Subcutaneous adipose tissue (tissue), 4 donors: ENCODE results near the gene AP5B1. TPM values are rescaled to one million over a fixed set of nuclear protein-coding genes. Genes with fewer than 3 reads are reported as not detected.

ENCODE experiments used
- total RNA-seq, 4 donors: library from RNA; depleted of rRNA; stranded (reverse); fragments of >200 nt; gene quantifications; one replicate each; pipeline ENCODE4 v1.1.0, GENCODE V29; 2016
- TF ChIP-seq, protein P1 (sequence below): fragments of 450-650 bp; IDR thresholded peaks from one replicate; pipeline ENCODE4 v1.5.1; 2016; ENCODE audit warnings: low read depth, mild to moderate bottlenecking, control low read depth, antibody characterized with exemption, moderate library complexity

The AP5B1 gene
- total RNA-seq, 4 donors from 2014 or later, result 7.0 to 30.0 (median 14.6) TPM

GRCh38 chr11:65739022-65739421, 41.8 kb downstream of the AP5B1 start:
- TF ChIP-seq, protein P1, sequence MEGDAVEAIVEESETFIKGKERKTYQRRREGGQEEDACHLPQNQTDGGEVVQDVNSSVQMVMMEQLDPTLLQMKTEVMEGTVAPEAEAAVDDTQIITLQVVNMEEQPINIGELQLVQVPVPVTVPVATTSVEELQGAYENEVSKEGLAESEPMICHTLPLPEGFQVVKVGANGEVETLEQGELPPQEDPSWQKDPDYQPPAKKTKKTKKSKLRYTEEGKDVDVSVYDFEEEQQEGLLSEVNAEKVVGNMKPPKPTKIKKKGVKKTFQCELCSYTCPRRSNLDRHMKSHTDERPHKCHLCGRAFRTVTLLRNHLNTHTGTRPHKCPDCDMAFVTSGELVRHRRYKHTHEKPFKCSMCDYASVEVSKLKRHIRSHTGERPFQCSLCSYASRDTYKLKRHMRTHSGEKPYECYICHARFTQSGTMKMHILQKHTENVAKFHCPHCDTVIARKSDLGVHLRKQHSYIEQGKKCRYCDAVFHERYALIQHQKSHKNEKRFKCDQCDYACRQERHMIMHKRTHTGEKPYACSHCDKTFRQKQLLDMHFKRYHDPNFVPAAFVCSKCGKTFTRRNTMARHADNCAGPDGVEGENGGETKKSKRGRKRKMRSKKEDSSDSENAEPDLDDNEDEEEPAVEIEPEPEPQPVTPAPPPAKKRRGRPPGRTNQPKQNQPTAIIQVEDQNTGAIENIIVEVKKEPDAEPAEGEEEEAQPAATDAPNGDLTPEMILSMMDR, result no peak

GRCh38 chr11:65736810-65737209, 44.0 kb downstream of the AP5B1 start:
- TF ChIP-seq, protein P1, result no peak

GRCh38 chr11:65730461-65730860, 50.3 kb downstream of the AP5B1 start:
- TF ChIP-seq, protein P1, result no peak

DNA sequence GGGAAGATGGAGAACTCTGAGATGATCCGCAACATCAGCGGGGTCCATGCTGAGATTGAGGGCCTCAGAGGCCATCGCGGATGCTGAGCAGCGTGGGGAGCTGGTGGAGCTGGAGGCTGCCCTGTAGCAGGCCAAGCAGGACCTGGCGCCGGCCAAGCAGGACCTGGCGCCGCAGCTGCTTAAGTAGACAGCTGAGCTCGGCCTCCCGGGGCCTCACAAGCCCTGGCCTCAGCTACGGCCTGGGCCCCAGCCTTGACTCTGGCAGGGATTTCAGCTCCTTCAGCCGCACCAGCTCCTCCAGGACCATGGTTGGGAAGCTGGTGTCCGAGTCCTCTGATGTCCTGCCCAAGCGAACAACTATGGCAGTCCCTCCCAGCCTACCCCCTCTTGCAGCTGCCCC, 52.9 kb downstream of the AP5B1 start:
- TF ChIP-seq, protein P1, result no peak

- TF ChIP-seq, protein P1, result no peak
Observed at GRCh38 chr11:65726660-65727059, 54.1 kb downstream of the AP5B1 start.

Other genes starting within 250 kb of the AP5B1 start
- gene LTBP3, start 222.6 kb downstream of the AP5B1 start, total RNA-seq, result 10 to 100 TPM; 24.8 to 81.3 (median 77.3) TPM
- gene ZNRD2, start 210.5 kb downstream of the AP5B1 start, total RNA-seq, result 10 to 100 TPM; 24.2 to 66.2 (median 35.1) TPM
- 10 to 100 TPM; 15.2 to 48.8 (median 31.0) TPM for gene FAM89B, start 208.4 kb downstream of the AP5B1 start, total RNA-seq
- gene EHBP1L1, start 204.9 kb downstream of the AP5B1 start, total RNA-seq, result 10 to 100 TPM; 27.1 to 79.5 (median 45.7) TPM
- gene KCNK7, start 185.2 kb downstream of the AP5B1 start, total RNA-seq, result under 1 TPM in 1 of 4 donors, not detected in 3; 0.57 TPM
- gene MAP3K11, start 166.8 kb downstream of the AP5B1 start, total RNA-seq, result 10 to 100 TPM; 25.2 to 58.6 (median 28.8) TPM
- gene PCNX3, start 165.2 kb downstream of the AP5B1 start, total RNA-seq, result 10 to 100 TPM; 10.3 to 25.2 (median 11.2) TPM
- 10 to 100 TPM; 19.8 to 42.8 (median 22.9) TPM for gene SIPA1, start 142.9 kb downstream of the AP5B1 start, total RNA-seq
- gene RELA, start 118.1 kb downstream of the AP5B1 start, total RNA-seq, result 10 to 100 TPM; 31.5 to 65.7 (median 34.6) TPM
- 10 to 100 TPM; 39.3 to 54.2 (median 49.0) TPM for gene KAT5, start 68.7 kb downstream of the AP5B1 start, total RNA-seq
- 100 to 1,000 TPM in 2 of 4 donors, 10 to 100 TPM in 2; 41.6 to 101 (median 97.7) TPM for gene RNASEH2C, start 60.2 kb downstream of the AP5B1 start, total RNA-seq
- under 1 TPM in 2 of 4 donors, not detected in 2; 0.34 to 0.44 TPM for gene OVOL1, start 6.1 kb upstream of the AP5B1 start, total RNA-seq
- under 1 TPM in 1 of 4 donors, not detected in 3; 0.85 TPM for gene SNX32, start 53.0 kb upstream of the AP5B1 start, total RNA-seq
- gene CFL1, start 77.2 kb upstream of the AP5B1 start, total RNA-seq, result 100 to 1,000 TPM; 375 to 550 (median 447) TPM
- gene MUS81, start 79.5 kb upstream of the AP5B1 start, total RNA-seq, result 10 to 100 TPM; 19.9 to 41.8 (median 30.2) TPM
- gene EFEMP2, start 91.8 kb upstream of the AP5B1 start, total RNA-seq, result 10 to 100 TPM; 45.0 to 85.2 (median 62.2) TPM
- gene CTSW, start 98.9 kb upstream of the AP5B1 start, total RNA-seq, result 1 to 10 TPM in 3 of 4 donors, not detected in 1; 1.7 to 5.7 (median 2.9) TPM
- gene FIBP, start 107.5 kb upstream of the AP5B1 start, total RNA-seq, result 10 to 100 TPM; 43.8 to 64.2 (median 51.9) TPM
- gene CCDC85B, start 109.7 kb upstream of the AP5B1 start, total RNA-seq, result 10 to 100 TPM; 15.7 to 59.9 (median 29.3) TPM
- 10 to 100 TPM in 1 of 4 donors, 1 to 10 TPM in 3; 1.5 to 15.2 (median 2.8) TPM for gene FOSL1, start 119.4 kb upstream of the AP5B1 start, total RNA-seq
- gene C11orf68, start 138.1 kb upstream of the AP5B1 start, total RNA-seq, result 10 to 100 TPM; 18.5 to 20.5 (median 19.4) TPM
- gene DRAP1, start 138.4 kb upstream of the AP5B1 start, total RNA-seq, result 10 to 100 TPM; 34.4 to 85.0 (median 54.4) TPM
- not detected for gene TSGA10IP, start 164.5 kb upstream of the AP5B1 start, total RNA-seq
- gene SART1, start 180.8 kb upstream of the AP5B1 start, total RNA-seq, result 10 to 100 TPM; 33.7 to 69.9 (median 41.8) TPM
- gene EIF1AD, start 221.2 kb upstream of the AP5B1 start, total RNA-seq, result 10 to 100 TPM; 12.1 to 33.5 (median 25.4) TPM
- 10 to 100 TPM; 14.9 to 67.8 (median 16.7) TPM for gene BANF1, start 221.5 kb upstream of the AP5B1 start, total RNA-seq
- gene CST6, start 231.0 kb upstream of the AP5B1 start, total RNA-seq, result not detected
- 1 to 10 TPM in 1 of 4 donors, not detected in 3; 1.5 TPM for gene CATSPER1, start 245.5 kb upstream of the AP5B1 start, total RNA-seq